ENCODE results near the gene RPN2.

DNA sequence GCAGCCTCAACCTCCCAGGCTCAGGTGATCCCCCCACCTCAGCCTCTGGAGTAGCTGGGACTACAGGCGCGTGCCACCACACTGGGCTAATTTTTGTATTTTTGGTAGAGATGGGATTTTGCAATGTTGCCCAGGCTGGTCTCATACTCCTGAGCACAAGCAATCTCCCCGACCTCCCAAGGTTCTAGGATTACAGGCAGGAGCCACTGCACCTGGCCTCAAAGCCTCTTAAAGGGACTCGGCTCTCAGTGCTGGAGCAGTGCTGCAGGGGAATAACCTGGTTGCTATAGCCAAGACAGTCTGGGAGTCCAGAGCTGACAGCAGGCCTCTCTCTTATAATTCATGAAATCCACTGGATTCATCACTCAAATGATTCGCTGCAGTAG, 65.4 kb downstream of the RPN2 start:
- TF ChIP-seq, protein P1, sequence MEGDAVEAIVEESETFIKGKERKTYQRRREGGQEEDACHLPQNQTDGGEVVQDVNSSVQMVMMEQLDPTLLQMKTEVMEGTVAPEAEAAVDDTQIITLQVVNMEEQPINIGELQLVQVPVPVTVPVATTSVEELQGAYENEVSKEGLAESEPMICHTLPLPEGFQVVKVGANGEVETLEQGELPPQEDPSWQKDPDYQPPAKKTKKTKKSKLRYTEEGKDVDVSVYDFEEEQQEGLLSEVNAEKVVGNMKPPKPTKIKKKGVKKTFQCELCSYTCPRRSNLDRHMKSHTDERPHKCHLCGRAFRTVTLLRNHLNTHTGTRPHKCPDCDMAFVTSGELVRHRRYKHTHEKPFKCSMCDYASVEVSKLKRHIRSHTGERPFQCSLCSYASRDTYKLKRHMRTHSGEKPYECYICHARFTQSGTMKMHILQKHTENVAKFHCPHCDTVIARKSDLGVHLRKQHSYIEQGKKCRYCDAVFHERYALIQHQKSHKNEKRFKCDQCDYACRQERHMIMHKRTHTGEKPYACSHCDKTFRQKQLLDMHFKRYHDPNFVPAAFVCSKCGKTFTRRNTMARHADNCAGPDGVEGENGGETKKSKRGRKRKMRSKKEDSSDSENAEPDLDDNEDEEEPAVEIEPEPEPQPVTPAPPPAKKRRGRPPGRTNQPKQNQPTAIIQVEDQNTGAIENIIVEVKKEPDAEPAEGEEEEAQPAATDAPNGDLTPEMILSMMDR (IDR thresholded peaks at IDR 0.05 in 2 of 3, conservative IDR thresholded peaks at IDR 0.05 in 1 of 3; ENCODE audit: borderline replicate concordance in 1 of 3, insufficient read depth in 1 of 3, low read depth in 2 of 3, low read length in 2 of 3), result no peak
- TF ChIP-seq, protein P2, sequence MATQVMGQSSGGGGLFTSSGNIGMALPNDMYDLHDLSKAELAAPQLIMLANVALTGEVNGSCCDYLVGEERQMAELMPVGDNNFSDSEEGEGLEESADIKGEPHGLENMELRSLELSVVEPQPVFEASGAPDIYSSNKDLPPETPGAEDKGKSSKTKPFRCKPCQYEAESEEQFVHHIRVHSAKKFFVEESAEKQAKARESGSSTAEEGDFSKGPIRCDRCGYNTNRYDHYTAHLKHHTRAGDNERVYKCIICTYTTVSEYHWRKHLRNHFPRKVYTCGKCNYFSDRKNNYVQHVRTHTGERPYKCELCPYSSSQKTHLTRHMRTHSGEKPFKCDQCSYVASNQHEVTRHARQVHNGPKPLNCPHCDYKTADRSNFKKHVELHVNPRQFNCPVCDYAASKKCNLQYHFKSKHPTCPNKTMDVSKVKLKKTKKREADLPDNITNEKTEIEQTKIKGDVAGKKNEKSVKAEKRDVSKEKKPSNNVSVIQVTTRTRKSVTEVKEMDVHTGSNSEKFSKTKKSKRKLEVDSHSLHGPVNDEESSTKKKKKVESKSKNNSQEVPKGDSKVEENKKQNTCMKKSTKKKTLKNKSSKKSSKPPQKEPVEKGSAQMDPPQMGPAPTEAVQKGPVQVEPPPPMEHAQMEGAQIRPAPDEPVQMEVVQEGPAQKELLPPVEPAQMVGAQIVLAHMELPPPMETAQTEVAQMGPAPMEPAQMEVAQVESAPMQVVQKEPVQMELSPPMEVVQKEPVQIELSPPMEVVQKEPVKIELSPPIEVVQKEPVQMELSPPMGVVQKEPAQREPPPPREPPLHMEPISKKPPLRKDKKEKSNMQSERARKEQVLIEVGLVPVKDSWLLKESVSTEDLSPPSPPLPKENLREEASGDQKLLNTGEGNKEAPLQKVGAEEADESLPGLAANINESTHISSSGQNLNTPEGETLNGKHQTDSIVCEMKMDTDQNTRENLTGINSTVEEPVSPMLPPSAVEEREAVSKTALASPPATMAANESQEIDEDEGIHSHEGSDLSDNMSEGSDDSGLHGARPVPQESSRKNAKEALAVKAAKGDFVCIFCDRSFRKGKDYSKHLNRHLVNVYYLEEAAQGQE (IDR thresholded peaks at IDR 0.05; ENCODE audit: low read depth), result no peak
- TF ChIP-seq, protein P3, sequence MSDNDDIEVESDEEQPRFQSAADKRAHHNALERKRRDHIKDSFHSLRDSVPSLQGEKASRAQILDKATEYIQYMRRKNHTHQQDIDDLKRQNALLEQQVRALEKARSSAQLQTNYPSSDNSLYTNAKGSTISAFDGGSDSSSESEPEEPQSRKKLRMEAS (IDR thresholded peaks at IDR 0.05), result no peak
- TF ChIP-seq YY1 (IDR thresholded peaks at IDR 0.05; ENCODE audit: extremely low read depth, insufficient replicate concordance, low read depth, low read length) (no peak), POLR2A (IDR thresholded peaks at IDR 0.05; ENCODE audit: borderline replicate concordance, extremely low read depth, insufficient read depth, insufficient read length) (no peak)

Data from HCT116 (cell line).